ENCODE measurements around the gene ARHGAP12.

GRCh38 chr10:31928549-31929260 is at the start of gene ARHGAP12:
- no peak for TF ChIP-seq GATA2 (IDR thresholded peaks at IDR 0.05; ENCODE audit: low read depth, low read length)
- no peak for TF ChIP-seq GATA3 (IDR thresholded peaks at IDR 0.05; ENCODE audit: low read depth, low read length)
